Upper lobe of left lung (tissue), 4 donors: ENCODE results near the gene NMNAT1.

ENCODE experiments used
- CTCF ChIP-seq, 6 experiments: fragments of 450-650 bp in 4 of 6; fragments of 200-600 bp in 2 of 6; sonication (generic) in 2 of 6; IDR thresholded peaks; one replicate each; pipeline ENCODE4 v1.5.1; 2016 to 2019; ENCODE audit warnings: antibody characterized with exemption in 6 of 6
- EP300 ChIP-seq, 4 donors: sonication (generic); formaldehyde crosslinking; IDR thresholded peaks; one replicate each; pipeline ENCODE4 v1.5.1; 2017; ENCODE audit warnings: antibody characterized with exemption in 4 of 4, control low read depth in 2 of 4
- POLR2A ChIP-seq, 4 donors: fragments of 450-650 bp; IDR thresholded peaks; one replicate each; pipeline ENCODE4 v1.5.1; 2016 to 2017; ENCODE audit warnings: antibody characterized with exemption in 4 of 4, mild to moderate bottlenecking in 2 of 4

- TF ChIP-seq EP300 (IDR thresholded peaks at IDR 0.05) (no peak), POLR2A (IDR thresholded peaks at IDR 0.05) (no peak), CTCF (IDR thresholded peaks at IDR 0.05) (no peak)
Observed at GRCh38 chr1:9929431-9930385, 13.6 kb upstream of the NMNAT1 start.
